Measurements from ENCODE around the gene CACNG4. TPM values are rescaled to one million over a fixed set of nuclear protein-coding genes. Genes with fewer than 3 reads are reported as not detected.

CACNG4 gene
- total RNA-seq, 1 experiment from 2014 or later: 2.4 TPM

DNA sequence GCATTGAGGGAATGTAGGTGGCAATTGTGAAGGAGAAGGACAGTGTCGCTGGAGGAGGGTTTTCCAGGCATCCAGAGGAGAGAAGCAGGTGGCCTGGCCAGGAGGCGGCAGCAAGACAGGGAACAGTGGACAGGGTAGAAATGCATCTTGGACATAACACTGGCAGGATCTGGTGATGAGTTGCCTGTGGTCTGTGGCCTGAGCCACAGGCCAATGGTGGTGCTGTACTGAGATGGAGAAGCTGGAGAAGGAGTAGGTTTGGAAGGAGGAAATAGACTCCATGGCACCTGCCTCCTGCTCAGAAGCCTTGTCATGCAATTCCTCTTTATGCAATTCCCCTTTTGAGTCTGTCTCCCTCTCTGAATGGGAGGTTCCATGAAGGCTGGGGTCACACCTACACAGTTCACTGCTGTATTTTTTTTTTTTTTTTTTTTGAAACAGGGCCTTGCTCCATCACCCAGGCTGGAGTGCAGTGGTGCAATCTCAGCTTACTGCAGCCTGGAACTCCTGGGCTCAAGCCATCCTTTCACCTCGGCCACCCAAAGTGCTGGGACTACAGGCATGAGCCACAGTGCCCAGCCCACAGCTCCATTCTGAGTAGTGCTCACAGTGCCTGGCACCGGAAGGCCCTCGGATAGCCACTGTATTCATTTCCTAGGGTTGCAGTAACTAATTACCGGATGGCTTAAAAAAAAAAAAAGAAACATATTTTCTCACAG is 13.5 kb upstream of the CACNG4 start:
- H3K79me2 ChIP-seq (ENCODE audit: low read length): no peaks in the 10 kb centered on the region
- H3K9me2 ChIP-seq (replicated peaks; ENCODE audit: low read length): no peaks in the 10 kb centered on the region
- peak overlapping the region; percentile 46 for H3K4me3 ChIP-seq (ENCODE audit: low read length)
- peak overlapping the region; percentile 32 for H2AFZ ChIP-seq (ENCODE audit: low read length)
- TSS peak; percentile 79 for BruUV-seq (replicated peaks)
- CTCF ChIA-PET: interaction anchor here (0.8 to 1.4 kb wide), 2 partner anchors 36 to 51 kb away, joined by 5 read pairs; no protein-coding TSS in a partner anchor
- TF ChIP-seq EZH2 (IDR thresholded peaks at IDR 0.05; ENCODE audit: low read length, unreplicated experiment) (no peak), EZH2phosphoT487 (IDR thresholded peaks at IDR 0.05; ENCODE audit: borderline replicate concordance, low read length) (no peak)
- TF ChIP-seq, protein P1, sequence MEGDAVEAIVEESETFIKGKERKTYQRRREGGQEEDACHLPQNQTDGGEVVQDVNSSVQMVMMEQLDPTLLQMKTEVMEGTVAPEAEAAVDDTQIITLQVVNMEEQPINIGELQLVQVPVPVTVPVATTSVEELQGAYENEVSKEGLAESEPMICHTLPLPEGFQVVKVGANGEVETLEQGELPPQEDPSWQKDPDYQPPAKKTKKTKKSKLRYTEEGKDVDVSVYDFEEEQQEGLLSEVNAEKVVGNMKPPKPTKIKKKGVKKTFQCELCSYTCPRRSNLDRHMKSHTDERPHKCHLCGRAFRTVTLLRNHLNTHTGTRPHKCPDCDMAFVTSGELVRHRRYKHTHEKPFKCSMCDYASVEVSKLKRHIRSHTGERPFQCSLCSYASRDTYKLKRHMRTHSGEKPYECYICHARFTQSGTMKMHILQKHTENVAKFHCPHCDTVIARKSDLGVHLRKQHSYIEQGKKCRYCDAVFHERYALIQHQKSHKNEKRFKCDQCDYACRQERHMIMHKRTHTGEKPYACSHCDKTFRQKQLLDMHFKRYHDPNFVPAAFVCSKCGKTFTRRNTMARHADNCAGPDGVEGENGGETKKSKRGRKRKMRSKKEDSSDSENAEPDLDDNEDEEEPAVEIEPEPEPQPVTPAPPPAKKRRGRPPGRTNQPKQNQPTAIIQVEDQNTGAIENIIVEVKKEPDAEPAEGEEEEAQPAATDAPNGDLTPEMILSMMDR (conservative IDR thresholded peaks at IDR 0.05; ENCODE audit: low read depth, low read length): no peak
- H3K9ac ChIP-seq (ENCODE audit: low read length): peak overlapping the region; percentile 64
- peaks cover 11% of the 10 kb centered on the region for H3F3A ChIP-seq (ENCODE audit: low read length, unreplicated experiment)
- no peaks in the 10 kb centered on the region for H4K20me1 ChIP-seq (ENCODE audit: low read length)
- no peaks in the 10 kb centered on the region for H3K36me3 ChIP-seq (ENCODE audit: low read depth, low read length)
- intact Hi-C loops (cut with micrococcal nuclease): no loop called here
- H3K27ac ChIP-seq (ENCODE audit: low read length): peak overlapping the region; percentile 94
- peaks cover 44% of the 10 kb centered on the region for H3K4me1 ChIP-seq (ENCODE audit: insufficient read depth, low read length)
- H3K9me3 ChIP-seq (ENCODE audit: low read length): no peaks in the 10 kb centered on the region
- no peaks in the 10 kb centered on the region for H3K27me3 ChIP-seq (ENCODE audit: low read length)
- peak; percentile 1; the same call in 1 of the 2 replicates for ATAC-seq
- H3K4me2 ChIP-seq (ENCODE audit: low read length): peak overlapping the region; percentile 74
- no peak for DNase-seq
- POLR2A ChIA-PET (ENCODE audit: unreplicated experiment): no interaction called here

DNA sequence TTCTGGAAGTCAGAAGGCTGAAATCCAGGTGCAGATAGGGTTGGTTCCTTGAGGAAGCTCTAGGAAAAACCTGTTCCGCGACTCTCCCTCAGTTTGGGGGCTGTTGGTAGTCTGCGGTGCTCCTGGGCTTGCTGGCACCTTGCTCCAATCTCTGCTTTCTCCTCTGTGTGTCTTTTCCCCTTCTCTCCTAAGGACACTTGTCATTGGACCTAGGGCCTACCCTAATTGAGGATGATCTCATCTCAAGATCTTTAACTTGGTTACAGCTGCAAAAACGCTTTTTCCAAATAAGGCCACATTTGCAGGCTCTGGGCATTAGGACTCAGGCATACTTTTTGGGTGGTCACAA is 12.9 kb upstream of the CACNG4 start:
- Histone ChIP-seq H3K9ac (ENCODE audit: low read length) (peak overlapping the region; percentile 64), H3K9me3 (ENCODE audit: low read length) (no peaks in the 10 kb centered on the region), H3K4me3 (ENCODE audit: low read length) (peak overlapping the region; percentile 46), H4K20me1 (ENCODE audit: low read length) (no peaks in the 10 kb centered on the region), H3K4me2 (ENCODE audit: low read length) (peak overlapping the region; percentile 74), H3K79me2 (ENCODE audit: low read length) (no peaks in the 10 kb centered on the region), H3K36me3 (ENCODE audit: low read depth, low read length) (no peaks in the 10 kb centered on the region), H3K9me2 (replicated peaks; ENCODE audit: low read length) (no peaks in the 10 kb centered on the region), H3K27me3 (ENCODE audit: low read length) (no peaks in the 10 kb centered on the region), H3K4me1 (ENCODE audit: insufficient read depth, low read length) (peaks cover 44% of the 10 kb centered on the region), H3F3A (ENCODE audit: low read length, unreplicated experiment) (peaks cover 11% of the 10 kb centered on the region), H2AFZ (ENCODE audit: low read length) (peak overlapping the region; percentile 32), H3K27ac (ENCODE audit: low read length) (peak overlapping the region; percentile 94)
- ATAC-seq (peak; percentile 41), DNase-seq (peak; percentile 90)
- no TSS peak for BruUV-seq (replicated peaks)
- TF ChIP-seq EZH2 (IDR thresholded peaks at IDR 0.05; ENCODE audit: low read length, unreplicated experiment) (no peak), EZH2phosphoT487 (IDR thresholded peaks at IDR 0.05; ENCODE audit: borderline replicate concordance, low read length) (no peak)
- TF ChIP-seq, protein P1 (conservative IDR thresholded peaks at IDR 0.05; ENCODE audit: low read depth, low read length): no peak
- POLR2A ChIA-PET (ENCODE audit: unreplicated experiment): no interaction called here
- CTCF ChIA-PET: interaction anchor here (0.8 to 1.4 kb wide), 2 partner anchors 36 to 52 kb away, joined by 5 read pairs; no protein-coding TSS in a partner anchor
- intact Hi-C loops (cut with micrococcal nuclease): no loop called here
